ENCODE data around the gene UGGT2.

The UGGT2 gene, protein sequence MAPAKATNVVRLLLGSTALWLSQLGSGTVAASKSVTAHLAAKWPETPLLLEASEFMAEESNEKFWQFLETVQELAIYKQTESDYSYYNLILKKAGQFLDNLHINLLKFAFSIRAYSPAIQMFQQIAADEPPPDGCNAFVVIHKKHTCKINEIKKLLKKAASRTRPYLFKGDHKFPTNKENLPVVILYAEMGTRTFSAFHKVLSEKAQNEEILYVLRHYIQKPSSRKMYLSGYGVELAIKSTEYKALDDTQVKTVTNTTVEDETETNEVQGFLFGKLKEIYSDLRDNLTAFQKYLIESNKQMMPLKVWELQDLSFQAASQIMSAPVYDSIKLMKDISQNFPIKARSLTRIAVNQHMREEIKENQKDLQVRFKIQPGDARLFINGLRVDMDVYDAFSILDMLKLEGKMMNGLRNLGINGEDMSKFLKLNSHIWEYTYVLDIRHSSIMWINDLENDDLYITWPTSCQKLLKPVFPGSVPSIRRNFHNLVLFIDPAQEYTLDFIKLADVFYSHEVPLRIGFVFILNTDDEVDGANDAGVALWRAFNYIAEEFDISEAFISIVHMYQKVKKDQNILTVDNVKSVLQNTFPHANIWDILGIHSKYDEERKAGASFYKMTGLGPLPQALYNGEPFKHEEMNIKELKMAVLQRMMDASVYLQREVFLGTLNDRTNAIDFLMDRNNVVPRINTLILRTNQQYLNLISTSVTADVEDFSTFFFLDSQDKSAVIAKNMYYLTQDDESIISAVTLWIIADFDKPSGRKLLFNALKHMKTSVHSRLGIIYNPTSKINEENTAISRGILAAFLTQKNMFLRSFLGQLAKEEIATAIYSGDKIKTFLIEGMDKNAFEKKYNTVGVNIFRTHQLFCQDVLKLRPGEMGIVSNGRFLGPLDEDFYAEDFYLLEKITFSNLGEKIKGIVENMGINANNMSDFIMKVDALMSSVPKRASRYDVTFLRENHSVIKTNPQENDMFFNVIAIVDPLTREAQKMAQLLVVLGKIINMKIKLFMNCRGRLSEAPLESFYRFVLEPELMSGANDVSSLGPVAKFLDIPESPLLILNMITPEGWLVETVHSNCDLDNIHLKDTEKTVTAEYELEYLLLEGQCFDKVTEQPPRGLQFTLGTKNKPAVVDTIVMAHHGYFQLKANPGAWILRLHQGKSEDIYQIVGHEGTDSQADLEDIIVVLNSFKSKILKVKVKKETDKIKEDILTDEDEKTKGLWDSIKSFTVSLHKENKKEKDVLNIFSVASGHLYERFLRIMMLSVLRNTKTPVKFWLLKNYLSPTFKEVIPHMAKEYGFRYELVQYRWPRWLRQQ (N-terminal part only)

DNA sequence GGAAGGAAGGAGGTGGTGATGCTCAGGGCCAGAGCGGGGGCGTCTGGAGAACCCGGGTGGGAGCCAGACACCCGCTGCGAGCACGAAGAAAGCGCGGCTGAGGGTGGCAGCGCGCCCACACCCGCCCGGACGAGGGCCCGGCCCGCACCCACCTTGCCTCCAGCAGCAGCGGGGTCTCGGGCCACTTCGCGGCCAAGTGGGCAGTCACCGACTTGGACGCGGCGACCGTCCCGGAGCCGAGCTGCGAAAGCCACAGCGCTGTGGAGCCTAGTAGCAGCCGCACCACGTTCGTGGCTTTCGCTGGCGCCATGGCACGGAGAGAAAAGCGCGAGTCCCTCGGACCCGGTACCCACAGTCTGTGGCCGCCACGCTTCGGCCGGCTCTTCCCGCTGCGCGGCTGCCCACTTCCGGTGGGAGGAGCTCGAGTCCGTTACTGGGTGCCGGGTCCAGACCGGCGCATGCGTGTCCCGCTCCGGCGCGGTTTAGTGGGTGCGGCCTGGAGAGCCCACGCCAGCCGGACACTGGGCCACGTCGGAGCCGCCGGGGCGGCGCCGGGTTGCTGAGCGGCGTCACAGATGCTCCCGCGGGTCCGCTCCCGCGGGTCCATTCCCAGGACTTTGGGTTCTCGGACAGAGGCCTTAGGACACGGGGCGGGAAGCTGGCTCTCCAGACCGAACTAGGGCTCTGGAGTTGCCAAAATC lies at the start of gene UGGT2:
TSS of gene UGGT2 (minus strand) at position 399 of the 701 bp plus-strand sequence. CDS start at position 310, 89 bp downstream.
- no peak for TF ChIP-seq ZNF274 (IDR thresholded peaks at IDR 0.05; ENCODE audit: low read depth, low read length)
- H3K4me3 ChIP-seq (ENCODE audit: low read length), result peak within 1 kb of the TSS; percentile 83

DNA sequence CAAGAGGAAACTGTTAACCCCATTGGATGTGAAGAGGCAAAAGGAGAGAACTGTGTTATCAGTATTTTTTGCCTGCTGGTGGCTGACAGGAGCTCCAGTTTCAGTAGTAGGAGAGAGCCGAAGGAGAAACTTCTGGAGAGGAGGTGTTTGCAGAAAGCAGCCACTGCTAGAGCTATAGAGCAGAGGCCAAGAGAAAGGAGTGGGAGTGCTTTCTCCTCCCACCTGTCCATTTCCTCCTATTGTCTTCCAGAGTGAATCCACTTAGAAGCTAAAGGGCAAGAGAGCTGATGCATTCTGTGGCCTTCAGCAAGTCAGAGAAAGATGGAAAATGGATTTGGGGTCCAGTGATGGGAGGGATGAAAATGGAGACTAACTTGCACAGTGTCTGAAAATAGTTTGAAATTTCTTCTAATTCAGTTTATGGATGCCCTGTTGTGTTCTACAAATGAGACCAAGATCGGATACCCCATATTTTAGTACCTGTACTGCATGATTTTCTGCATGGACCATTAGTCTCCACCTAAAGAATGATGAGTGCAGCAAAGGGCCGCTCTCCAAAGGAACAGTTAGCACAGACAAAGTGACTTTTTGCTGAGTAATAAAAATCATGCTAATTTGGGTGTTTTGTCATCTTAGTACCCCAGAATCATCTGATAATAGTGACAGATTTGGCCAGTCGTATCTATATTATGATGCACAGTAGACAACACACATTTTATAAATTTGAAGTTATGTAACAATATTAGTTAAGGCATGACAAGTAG lies 47.4 kb upstream of the UGGT2 start:
- TF ChIP-seq ZNF274 (IDR thresholded peaks at IDR 0.05; ENCODE audit: low read depth, low read length), result no peak
- no peak overlapping the region for H3K4me3 ChIP-seq (ENCODE audit: low read length)

DNA sequence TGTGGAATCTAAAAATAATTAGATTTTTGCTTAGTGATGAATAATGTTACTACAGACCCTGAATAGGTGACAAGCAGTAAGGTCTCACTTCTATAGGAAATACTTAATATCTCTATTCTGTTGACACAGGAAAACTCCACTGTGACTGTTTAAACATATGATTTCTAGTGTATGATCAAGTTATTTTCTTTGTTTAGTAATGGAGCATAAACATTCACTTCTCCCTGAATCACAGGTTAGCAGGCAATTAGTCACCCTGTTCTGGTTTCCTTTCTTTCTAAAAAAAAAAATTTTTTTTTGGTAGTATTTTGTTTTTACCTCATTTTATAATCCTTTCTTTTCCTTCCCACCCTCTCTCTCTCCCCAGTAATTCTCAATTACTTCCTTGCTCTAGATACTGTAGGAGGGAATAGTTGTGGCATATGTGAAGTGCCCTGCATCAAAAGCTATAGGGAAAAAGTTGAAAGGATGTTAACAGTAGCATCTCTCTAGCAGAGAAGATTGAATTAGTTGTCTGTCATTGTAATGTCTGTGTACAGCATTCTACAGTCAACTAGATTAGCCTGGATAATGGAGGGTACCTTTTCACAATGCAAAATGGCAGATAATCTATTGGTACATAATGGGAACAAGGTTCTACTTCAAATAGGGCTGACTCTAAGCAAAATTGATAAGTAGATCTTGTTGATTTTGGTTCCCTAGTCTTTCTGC lies 40.2 kb upstream of the UGGT2 start:
- no peak for TF ChIP-seq ZNF274 (IDR thresholded peaks at IDR 0.05; ENCODE audit: low read depth, low read length)
- no peak overlapping the region for H3K4me3 ChIP-seq (ENCODE audit: low read length)

DNA sequence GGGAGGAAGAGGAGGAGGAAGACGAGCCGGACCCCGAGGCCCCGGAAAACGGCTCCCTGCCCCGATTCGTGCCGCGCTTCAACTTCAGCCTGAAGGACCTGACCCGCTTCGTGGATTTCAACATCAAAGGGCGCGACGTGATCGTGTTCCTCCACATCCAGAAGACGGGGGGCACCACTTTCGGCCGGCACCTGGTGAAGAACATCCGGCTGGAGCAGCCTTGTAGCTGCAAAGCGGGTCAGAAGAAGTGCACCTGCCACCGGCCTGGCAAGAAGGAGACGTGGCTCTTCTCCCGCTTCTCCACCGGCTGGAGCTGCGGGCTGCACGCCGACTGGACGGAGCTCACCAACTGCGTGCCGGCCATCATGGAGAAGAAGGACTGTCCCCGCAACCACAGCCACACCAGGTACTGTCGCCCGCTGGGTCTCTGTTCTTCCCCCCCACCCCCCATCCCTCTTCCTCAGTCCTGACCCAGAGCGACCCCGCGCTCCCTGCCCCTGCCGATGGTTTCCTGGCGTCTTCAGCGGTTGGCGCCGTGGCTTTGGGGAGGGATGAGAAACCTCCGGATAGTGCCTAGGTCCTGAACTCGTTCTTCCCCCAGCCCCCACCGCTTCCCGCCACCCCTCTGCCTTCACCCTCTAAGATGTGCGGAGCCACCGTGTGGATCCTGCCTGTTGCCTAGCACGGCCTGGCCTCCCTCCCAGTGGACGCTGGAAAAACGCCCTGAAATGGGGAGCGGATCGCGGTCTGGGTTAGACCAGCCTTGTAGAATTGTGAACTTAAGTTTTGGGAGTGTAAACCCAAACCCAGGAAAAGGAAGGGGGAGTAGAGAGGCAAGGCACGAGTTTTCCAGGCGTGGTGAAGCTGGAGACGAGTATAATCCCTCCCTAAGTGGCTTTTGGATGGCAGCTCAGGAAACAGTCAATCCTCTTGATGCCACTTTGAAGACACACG lies 38.2 kb upstream of the UGGT2 start:
- peak overlapping the region; percentile 30; the same call in 1 of the 2 replicates for H3K4me3 ChIP-seq (ENCODE audit: low read length)

DNA sequence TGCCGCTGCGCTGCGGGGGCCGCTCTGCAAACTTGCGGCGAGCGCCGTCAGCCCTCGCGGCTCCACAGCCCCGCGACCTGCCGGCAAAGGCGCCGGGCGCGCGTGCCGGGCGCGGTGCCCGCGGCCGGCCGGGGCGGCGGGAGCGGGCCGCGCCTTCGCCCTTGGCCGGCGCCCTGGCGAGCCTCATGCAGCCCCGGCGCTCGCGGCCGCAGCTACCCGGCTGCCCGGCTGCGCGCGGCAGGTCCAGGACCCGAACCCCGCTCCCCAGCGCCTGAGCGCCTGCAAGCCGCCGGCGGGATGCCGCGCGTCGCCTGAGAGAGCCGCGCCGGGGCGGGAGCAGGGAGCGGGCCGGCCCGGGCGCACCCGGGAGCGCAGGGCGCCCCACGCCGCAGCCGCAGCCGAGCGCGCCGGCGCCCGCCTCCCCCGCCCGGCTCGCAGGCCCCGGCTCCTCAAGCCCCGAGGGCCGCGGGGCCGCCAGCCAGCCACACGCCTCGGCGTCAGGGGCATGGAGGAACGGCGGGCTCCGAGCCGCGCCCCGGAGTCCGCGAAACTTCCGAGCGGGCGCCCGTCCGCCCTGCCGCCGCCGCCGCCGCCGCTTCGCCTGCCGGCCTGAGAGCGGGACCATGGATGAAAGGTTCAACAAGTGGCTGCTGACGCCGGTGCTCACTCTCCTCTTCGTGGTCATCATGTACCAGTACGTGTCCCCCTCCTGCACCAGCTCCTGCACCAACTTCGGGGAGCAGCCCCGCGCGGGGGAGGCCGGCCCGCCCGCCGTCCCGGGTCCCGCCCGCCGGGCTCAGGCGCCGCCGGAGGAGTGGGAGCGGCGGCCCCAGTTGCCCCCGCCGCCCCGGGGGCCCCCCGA lies 37.3 kb upstream of the UGGT2 start:
- TF ChIP-seq ZNF274 (IDR thresholded peaks at IDR 0.05; ENCODE audit: low read depth, low read length), result no peak
- peak overlapping the region; percentile 62; the same call in 1 of the 2 replicates for H3K4me3 ChIP-seq (ENCODE audit: low read length)

More for the DNA sequence above, 38.2 kb upstream of the UGGT2 start:
- no peak for TF ChIP-seq ZNF274 (IDR thresholded peaks at IDR 0.05; ENCODE audit: low read depth, low read length)

DNA sequence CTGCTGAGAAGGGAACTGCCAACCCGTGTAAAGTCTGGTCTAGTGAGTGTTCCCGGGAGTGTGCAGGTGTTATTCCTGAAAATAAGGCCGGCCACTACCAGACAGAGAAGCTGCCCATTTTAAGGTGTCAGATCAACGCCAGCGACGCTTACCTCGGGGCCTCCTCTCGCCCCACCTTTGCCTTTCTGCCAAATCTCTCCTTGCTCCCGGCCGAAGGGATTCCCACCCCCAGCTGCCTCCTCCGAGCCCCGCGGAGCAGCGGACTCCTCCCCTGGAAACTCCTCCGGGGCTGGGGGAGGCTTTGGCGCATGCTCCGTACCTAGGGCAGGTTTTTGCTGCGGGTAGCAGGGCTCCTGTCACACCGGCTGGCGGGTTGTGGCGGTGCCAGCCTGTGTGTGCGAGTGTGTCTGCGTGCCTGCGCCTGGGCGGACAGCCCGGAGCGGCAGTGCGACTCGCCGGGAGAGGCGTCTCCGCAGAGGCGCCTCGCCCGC lies 36.6 kb upstream of the UGGT2 start, which contains the start of gene HS6ST3:
TSS of gene HS6ST3 (plus strand) at position 359 of the 491 bp plus-strand sequence.
- no peak for TF ChIP-seq ZNF274 (IDR thresholded peaks at IDR 0.05; ENCODE audit: low read depth, low read length)
- H3K4me3 ChIP-seq (ENCODE audit: low read length), result peak within 1 kb of the TSS; percentile 62; the same call in 1 of the 2 replicates

DNA sequence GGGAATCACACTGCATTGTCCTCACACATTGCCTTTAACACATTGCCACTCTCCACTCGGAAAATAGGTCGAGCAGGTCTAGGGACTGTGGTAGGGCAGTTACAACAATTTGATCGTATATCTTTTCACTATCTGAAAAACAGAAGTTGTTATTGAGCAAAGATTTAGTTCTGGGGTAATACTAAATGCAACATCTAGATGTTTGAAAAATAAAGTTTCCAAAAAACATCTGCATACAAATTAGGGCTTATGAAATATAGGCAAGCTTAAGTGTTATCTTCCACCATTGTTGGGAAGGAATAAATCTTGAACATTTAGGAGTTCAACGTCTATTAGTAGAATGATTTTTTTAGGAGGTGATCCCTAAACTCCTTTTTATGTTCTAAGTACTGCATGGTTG lies 35.9 kb upstream of the UGGT2 start:
- TF ChIP-seq ZNF274 (IDR thresholded peaks at IDR 0.05; ENCODE audit: low read depth, low read length), result no peak
- no peak overlapping the region for H3K4me3 ChIP-seq (ENCODE audit: low read length)

DNA sequence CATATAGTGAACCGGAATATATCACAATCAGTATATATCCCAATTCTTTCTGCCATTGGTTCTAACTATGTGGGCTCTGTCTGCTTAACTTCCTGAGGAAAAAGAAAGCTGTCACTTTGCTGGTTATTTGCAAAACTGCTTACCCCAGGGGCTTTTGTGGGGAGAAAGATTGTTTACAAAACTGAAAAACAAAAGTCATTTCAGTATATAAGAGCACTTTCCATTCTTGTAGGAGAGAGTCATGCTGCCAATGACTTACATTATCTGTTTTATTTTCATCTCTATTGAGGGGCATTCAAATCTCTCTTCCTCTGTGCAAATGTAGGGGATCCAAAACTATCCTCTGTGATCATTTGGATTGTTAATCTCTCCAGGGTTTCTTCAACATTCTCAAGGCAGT lies 33.5 kb upstream of the UGGT2 start:
- no peak overlapping the region for H3K4me3 ChIP-seq (ENCODE audit: low read length)
- TF ChIP-seq ZNF274 (IDR thresholded peaks at IDR 0.05; ENCODE audit: low read depth, low read length), result no peak

DNA sequence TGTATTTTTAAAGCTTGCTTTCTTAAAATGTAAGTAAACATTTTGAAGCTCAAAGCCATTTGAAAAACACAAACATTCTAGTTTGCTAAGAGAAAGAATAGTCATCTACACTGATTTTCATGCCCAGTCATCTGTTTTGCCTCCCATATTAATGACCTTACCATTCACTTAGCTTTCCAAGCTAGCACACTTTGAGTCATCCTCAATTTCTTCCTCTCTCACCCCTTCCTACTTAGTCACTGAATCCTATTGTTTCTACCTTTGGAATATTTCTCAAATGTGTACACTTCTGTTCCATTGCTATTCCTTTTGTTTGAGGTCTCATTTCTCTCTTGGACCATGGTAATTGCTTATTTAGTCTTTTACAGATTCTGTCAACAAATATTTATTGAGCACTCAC lies 29.4 kb upstream of the UGGT2 start:
- no peak for TF ChIP-seq ZNF274 (IDR thresholded peaks at IDR 0.05; ENCODE audit: low read depth, low read length)
- H3K4me3 ChIP-seq (ENCODE audit: low read length), result no peak overlapping the region

DNA sequence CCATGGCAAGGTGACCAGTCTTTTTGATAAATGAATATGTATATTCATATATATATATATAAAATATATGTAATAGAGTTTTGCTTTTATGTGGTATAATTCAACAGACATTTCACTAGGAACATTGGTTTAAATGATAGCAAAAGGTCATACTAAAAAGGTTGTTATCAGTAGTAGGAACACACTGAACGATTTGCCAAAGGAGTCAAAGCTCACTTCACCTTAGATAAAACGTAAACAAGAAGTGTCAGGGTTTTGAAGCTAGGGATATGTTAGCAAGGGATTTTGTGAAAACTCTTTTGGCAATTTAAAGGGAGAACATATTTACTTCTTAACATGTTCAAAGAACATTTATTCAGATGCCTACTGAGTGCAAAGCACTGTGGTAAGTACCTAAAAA lies 28.7 kb upstream of the UGGT2 start:
- no peak overlapping the region for H3K4me3 ChIP-seq (ENCODE audit: low read length)
- no peak for TF ChIP-seq ZNF274 (IDR thresholded peaks at IDR 0.05; ENCODE audit: low read depth, low read length)
